Astrocyte of the cerebellum (primary cell): Measurements from ENCODE around the gene CHST3.

Source experiments
- DNase-seq: peaks from one replicate; pipeline ENCODE4 v3.0.0-alpha.2; 2011; ENCODE audit warnings: low read depth
- H3K4me3 ChIP-seq: 2 replicates; pipeline ENCODE4 v1.5.1; 2011; ENCODE audit warnings: mild to moderate bottlenecking, low read depth, low read length, moderate library complexity
- CTCF ChIP-seq: IDR thresholded peaks from 2 replicates; pipeline ENCODE4 v1.5.1; 2012; ENCODE audit warnings: low read length, low read depth, moderate library complexity, mild to moderate bottlenecking; ENCODE audit errors: missing control alignments
- in situ Hi-C: cut with HindIII; loops from 2 replicates; pipeline ENCODE4 v1.10.0; 2017; ENCODE audit warnings: low sequenced_read_pairs

The CHST3 gene

DNA sequence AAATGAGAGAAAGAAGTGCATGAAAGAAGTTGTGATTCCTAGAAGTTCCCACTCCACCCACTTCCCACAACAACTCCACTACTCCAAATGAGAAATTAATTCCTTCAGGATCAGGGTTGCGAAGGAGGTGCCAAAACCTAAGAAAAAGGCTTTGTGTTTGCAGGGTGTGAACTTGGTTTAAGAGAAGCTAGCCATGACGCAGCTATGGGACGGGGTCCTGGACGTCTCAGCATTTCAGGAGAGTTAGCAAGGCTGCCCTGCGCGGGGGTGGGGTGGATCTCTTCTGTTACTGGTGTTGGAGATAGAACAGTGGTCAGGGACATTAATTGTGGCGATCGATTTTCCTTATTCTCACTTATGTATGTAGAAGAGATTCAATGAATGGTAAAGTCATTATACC is 61.2 kb downstream of the CHST3 start:
- in situ Hi-C loops, result no loop called here
- DNase-seq, result no peak
- TF ChIP-seq CTCF, result no peak
- H3K4me3 ChIP-seq, result no peak overlapping the region

DNA sequence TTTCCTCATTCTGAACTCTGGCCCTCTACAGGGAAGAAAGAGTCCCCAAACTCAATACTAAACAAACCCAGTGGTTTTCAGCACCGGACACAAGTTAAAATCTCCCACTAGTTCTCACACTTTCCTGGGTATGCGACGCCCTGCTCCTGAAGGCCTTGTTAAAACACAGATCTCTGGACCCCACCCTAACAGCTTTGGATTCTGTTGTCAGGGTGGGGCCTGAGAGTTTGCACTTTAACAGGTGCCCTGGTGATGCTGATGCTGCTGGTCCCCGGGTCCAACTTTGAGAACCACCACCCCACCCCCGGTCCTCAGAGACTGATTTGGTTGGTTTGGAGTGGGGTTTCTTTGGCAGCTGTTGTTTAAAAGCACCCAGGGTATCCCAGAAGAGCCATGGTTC is 61.6 kb downstream of the CHST3 start:
- no peak overlapping the region for H3K4me3 ChIP-seq
- TF ChIP-seq CTCF, result no peak
- no peak for DNase-seq
- in situ Hi-C loops, result no loop called here

DNA sequence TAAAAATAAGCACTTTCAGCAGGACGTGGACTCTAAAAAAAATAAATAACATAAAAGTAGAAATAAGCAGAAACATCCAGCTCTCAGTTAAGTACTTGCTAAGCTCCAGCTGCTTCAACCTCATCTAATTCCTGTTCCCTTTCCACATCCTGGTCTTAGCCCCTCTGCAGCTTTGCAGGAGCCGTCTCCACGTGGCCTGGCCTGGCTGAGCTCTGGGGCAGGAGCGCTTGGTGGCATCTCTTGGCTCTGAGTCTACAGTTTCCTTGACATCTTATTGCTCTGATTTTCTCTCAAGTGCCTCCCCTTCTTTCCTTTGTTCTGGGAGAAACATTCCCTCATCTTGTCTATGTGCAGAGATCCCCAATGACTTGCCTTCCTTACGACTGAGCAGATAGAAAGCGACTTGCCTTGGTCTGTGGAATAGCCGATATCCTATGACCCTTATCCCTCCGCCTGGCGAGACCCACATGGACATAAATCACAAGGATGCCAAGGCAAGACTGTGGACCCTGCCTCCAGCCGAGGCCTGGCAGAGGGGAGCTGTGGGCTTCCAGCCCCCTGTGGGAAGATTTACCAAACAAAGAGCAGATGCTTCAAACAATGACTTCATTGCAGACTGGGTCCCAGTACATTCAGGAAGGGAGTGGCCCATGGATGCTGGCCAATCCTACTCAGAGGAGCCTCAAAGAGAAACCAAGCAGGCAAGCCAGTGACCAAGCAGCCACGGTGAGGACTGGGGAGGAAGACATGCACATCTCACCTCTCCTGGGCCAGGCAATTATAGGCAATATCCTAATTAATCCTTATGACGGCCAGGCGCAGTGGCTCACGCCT is 62.3 kb downstream of the CHST3 start:
- no peak for DNase-seq
- in situ Hi-C loops, result no loop called here
- no peak for TF ChIP-seq CTCF
- H3K4me3 ChIP-seq, result no peak overlapping the region

DNA sequence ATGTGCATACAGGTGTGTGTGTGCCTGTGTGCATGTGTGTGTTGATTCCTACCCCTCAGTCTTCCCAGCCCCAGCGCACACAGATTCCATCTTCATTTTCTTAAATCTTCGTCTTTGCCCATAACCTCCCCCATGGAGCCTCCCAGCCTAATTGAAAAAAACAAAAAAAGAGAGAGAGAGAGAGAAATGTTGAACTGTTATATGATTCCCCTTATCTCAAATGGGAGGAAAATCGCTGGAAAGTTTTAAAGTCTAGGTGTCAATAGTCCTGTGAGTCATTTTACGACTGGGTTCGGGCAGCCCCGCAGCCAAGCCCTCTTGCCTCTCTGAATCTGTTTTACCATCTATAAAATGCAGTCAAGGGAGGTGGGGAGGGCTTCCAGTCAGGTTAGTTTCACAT is 63.3 kb downstream of the CHST3 start:
- in situ Hi-C loops, result no loop called here
- TF ChIP-seq CTCF, result no peak
- no peak for DNase-seq
- no peak overlapping the region for H3K4me3 ChIP-seq

- no peak for DNase-seq
- in situ Hi-C loops, result no loop called here
- no peak for TF ChIP-seq CTCF
- H3K4me3 ChIP-seq, result no peak overlapping the region
These were observed 65.2 kb downstream of the CHST3 start for GRCh38 chr10:72029414-72029813.

GRCh38 chr10:72030762-72031543 is 66.8 kb downstream of the CHST3 start:
- no peak overlapping the region for H3K4me3 ChIP-seq
- no peak for DNase-seq
- no peak for TF ChIP-seq CTCF
- in situ Hi-C loops, result no loop called here
